MM.1S (cell line): ENCODE measurements around the gene KLHL11.

ENCODE experiments used
- DNase-seq: peaks from one replicate; pipeline ENCODE4 v3.0.0-alpha.2; 2015
- H2AFZ ChIP-seq: fragments of 300-600 bp; sonication (generic); 2 replicates; pipeline ENCODE4 v1.6.0; 2016; ENCODE audit warnings: antibody characterized with exemption, low read length
- H3F3A ChIP-seq: fragments of 300-600 bp; sonication (generic); 2 replicates; pipeline ENCODE4 v1.6.1; 2016; ENCODE audit warnings: mild to moderate bottlenecking, antibody characterized with exemption, low read length, moderate library complexity, mixed read lengths; ENCODE audit not compliant: insufficient read depth
- H3K27ac ChIP-seq: fragments of 300-600 bp; sonication (generic); 2 replicates; pipeline ENCODE4 v1.5.1; 2016; ENCODE audit warnings: mild to moderate bottlenecking, low read length
- H3K27me3 ChIP-seq: fragments of 300-600 bp; sonication (generic); replicated peaks from 2 replicates; pipeline ENCODE4 v1.6.0; 2016; ENCODE audit warnings: low read length; ENCODE audit not compliant: insufficient read depth
- H3K36me3 ChIP-seq: fragments of 300-600 bp; sonication (generic); replicated peaks from 2 replicates; pipeline ENCODE4 v1.6.1; 2016; ENCODE audit warnings: mild to moderate bottlenecking, low read length, mixed read lengths; ENCODE audit not compliant: insufficient read depth
- H3K4me1 ChIP-seq: fragments of 300-600 bp; sonication (generic); 2 replicates; pipeline ENCODE4 v1.6.1; 2016; ENCODE audit warnings: low read length, mixed read lengths
- H3K4me2 ChIP-seq: fragments of 300-600 bp; sonication (generic); 2 replicates; pipeline ENCODE4 v1.6.0; 2016; ENCODE audit warnings: low read depth, low read length
- H3K4me3 ChIP-seq: fragments of 300-600 bp; sonication (generic); 2 replicates; pipeline ENCODE4 v1.5.1; 2016; ENCODE audit warnings: low read length, mixed read lengths
- H3K79me2 ChIP-seq: fragments of 300-600 bp; sonication (generic); 2 replicates; pipeline ENCODE4 v1.6.1; 2016; ENCODE audit warnings: mixed run types, low read length, mixed read lengths
- H3K9ac ChIP-seq: fragments of 300-600 bp; sonication (generic); 2 replicates; pipeline ENCODE4 v1.6.1; 2016; ENCODE audit warnings: low read length, mixed read lengths
- H3K9me2 ChIP-seq: fragments of 300-600 bp; sonication (generic); replicated peaks from 2 replicates; pipeline ENCODE4 v1.6.1; 2016; ENCODE audit warnings: mild to moderate bottlenecking, low read length, mixed read lengths; ENCODE audit not compliant: insufficient read depth
- H3K9me3 ChIP-seq: fragments of 300-600 bp; sonication (generic); replicated peaks from 2 replicates; pipeline ENCODE4 v1.6.1; 2016; ENCODE audit warnings: mild to moderate bottlenecking, low read length, mixed read lengths; ENCODE audit not compliant: insufficient read depth
- H4K20me1 ChIP-seq: fragments of 300-600 bp; sonication (generic); 2 replicates; pipeline ENCODE4 v1.6.1; 2016; ENCODE audit warnings: mild to moderate bottlenecking, low read length, moderate library complexity, mixed read lengths; ENCODE audit not compliant: insufficient read depth
- EZH2 ChIP-seq: fragments of 300-600 bp; sonication (generic); optimal IDR thresholded peaks from 2 replicates; pipeline ENCODE3; 2017; ENCODE audit warnings: low read depth, mild to moderate bottlenecking, antibody characterized with exemption, low read length, mixed read lengths
- EZH2phosphoT487 ChIP-seq: fragments of 300-600 bp; sonication (generic); IDR thresholded peaks from 2 replicates; pipeline ENCODE4 v1.6.1; 2018; ENCODE audit warnings: antibody characterized with exemption, low read length
- TF ChIP-seq, protein P1 (sequence below): fragments of 300-600 bp; sonication (generic); IDR thresholded peaks from 2 replicates; pipeline ENCODE4 v1.5.1; 2016; ENCODE audit warnings: antibody characterized with exemption, low read length, mixed read lengths

KLHL11 gene

DNA sequence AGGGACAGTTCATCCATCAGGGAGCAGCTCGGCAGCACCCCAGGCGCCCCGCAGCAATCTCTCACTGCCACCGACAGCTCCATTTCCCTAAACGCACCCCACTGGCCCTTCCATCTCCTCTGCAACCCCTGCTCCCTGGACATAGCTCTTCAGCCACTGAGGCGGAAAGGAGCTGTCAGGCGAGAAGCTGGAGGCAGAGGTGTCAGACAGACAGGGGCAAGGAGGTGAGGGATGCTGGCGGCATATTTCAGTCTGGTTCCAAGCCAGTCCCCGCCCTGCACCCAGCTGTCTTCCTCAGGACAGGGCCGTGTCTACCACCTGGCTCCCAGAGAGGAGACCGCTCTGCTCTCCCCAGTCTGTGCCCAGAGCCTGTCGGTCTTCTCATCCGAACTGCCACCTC lies 43.9 kb upstream of the KLHL11 start:
- no peaks in the 10 kb centered on the region for H3K27me3 ChIP-seq
- H2AFZ ChIP-seq, result no peak overlapping the region
- H3K9me3 ChIP-seq, result no peaks in the 10 kb centered on the region
- no peaks in the 10 kb centered on the region for H3F3A ChIP-seq
- H3K4me1 ChIP-seq, result no peaks in the 10 kb centered on the region
- H4K20me1 ChIP-seq, result 0 out of 2 replicates have a peak, but pooled peaks cover 1% of the 10 kb centered on the region
- no peak overlapping the region for H3K4me3 ChIP-seq
- peaks cover 24% of the 10 kb centered on the region for H3K79me2 ChIP-seq
- no peak overlapping the region for H3K4me2 ChIP-seq
- no peaks in the 10 kb centered on the region for H3K9me2 ChIP-seq
- TF ChIP-seq, protein P1, sequence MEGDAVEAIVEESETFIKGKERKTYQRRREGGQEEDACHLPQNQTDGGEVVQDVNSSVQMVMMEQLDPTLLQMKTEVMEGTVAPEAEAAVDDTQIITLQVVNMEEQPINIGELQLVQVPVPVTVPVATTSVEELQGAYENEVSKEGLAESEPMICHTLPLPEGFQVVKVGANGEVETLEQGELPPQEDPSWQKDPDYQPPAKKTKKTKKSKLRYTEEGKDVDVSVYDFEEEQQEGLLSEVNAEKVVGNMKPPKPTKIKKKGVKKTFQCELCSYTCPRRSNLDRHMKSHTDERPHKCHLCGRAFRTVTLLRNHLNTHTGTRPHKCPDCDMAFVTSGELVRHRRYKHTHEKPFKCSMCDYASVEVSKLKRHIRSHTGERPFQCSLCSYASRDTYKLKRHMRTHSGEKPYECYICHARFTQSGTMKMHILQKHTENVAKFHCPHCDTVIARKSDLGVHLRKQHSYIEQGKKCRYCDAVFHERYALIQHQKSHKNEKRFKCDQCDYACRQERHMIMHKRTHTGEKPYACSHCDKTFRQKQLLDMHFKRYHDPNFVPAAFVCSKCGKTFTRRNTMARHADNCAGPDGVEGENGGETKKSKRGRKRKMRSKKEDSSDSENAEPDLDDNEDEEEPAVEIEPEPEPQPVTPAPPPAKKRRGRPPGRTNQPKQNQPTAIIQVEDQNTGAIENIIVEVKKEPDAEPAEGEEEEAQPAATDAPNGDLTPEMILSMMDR, result no peak
- TF ChIP-seq EZH2 (no peak), EZH2phosphoT487 (no peak)
- H3K36me3 ChIP-seq, result peaks cover 19% of the 10 kb centered on the region
- DNase-seq, result no peak
- no peak overlapping the region for H3K9ac ChIP-seq
- no peak overlapping the region for H3K27ac ChIP-seq

DNA sequence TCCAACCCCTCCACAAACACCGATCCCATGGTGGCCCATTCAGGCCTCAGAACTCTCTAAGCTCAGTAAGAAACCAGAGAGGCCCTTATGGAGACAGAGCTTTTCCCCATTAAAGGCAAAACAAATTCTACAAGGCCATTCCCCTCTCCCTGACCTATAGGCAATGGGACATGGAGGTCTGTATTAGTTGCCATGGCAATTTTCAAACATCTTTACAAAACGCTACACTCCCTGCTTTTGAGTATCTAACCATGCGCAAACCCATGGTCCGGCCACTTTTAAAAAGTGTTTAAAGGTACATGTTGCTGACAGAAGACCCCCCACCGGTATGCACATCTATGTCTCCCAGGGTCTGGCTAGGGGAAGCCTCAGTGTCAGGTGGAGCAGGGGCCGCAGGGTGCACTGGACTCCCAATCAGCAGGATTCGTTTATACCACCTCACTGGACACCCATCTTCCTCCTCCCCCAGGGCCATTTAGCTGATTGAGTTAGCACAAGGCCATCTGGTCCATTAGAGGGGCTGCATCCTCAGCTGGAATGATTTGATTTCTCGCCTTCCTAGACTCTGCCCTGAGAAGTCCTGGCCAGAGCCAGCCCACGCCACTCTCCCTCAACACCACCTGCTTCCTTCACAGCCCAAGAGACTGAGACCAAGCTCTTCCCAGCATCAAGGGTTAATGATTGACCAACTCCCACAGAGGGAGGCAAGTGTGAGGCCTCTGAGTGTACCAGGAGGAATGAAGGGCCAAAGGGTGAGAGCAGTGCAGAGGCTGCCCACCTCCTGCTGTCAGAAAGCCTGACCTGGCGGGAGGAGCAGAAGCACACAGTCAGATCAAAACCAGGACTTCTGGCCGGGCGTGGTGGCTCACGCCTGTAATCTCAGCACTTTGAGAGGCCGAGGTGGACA lies 42.7 kb upstream of the KLHL11 start:
- Histone ChIP-seq H3K36me3 (peaks cover 12% of the 10 kb centered on the region; the same call in 1 of the 2 replicates), H3K4me2 (no peak overlapping the region)

DNA sequence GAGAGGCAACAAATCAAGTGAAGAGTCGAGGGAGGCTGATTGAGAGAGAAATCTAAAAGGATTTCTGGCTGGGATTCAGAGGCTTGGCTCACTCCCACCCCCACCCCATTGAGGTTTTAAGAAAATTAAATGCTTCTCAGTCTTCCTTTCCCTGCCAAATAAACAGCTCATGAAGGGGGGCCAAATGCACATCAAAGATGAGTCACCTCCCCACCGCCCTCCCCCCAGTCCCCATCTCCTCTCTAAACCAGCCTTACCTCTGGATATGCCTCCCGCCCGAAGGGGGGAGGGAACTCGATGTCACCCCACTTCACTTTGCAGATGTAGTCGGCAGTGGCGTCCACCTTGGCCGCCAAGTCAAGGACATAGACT lies 41.9 kb upstream of the KLHL11 start:
- Histone ChIP-seq H3K9me3 (no peaks in the 10 kb centered on the region), H3K9me2 (no peaks in the 10 kb centered on the region), H4K20me1 (no peaks in the 10 kb centered on the region), H3K27me3 (no peaks in the 10 kb centered on the region), H3K79me2 (peaks cover 5% of the 10 kb centered on the region; the same call in 1 of the 2 replicates), H3K27ac (no peak overlapping the region), H3F3A (no peaks in the 10 kb centered on the region), H3K9ac (no peak overlapping the region), H3K4me1 (no peaks in the 10 kb centered on the region), H3K4me3 (no peak overlapping the region), H3K4me2 (no peak overlapping the region), H3K36me3 (peaks cover 12% of the 10 kb centered on the region; the same call in 1 of the 2 replicates), H2AFZ (no peak overlapping the region)
- TF ChIP-seq, protein P1, result no peak
- TF ChIP-seq EZH2 (no peak), EZH2phosphoT487 (no peak)
- DNase-seq, result no peak

More for the DNA sequence above, 42.7 kb upstream of the KLHL11 start:
- no peak overlapping the region for H2AFZ ChIP-seq
- no peaks in the 10 kb centered on the region for H3K9me3 ChIP-seq
- no peaks in the 10 kb centered on the region for H4K20me1 ChIP-seq
- no peaks in the 10 kb centered on the region for H3K9me2 ChIP-seq
- no peak for DNase-seq
- no peak for TF ChIP-seq EZH2phosphoT487
- TF ChIP-seq, protein P1, result no peak
- TF ChIP-seq EZH2, result no peak
- no peak overlapping the region for H3K4me3 ChIP-seq
- H3K9ac ChIP-seq, result no peak overlapping the region
- H3K4me1 ChIP-seq, result no peaks in the 10 kb centered on the region
- H3K27me3 ChIP-seq, result no peaks in the 10 kb centered on the region
- H3F3A ChIP-seq, result no peaks in the 10 kb centered on the region
- H3K79me2 ChIP-seq, result peaks cover 12% of the 10 kb centered on the region
- no peak overlapping the region for H3K27ac ChIP-seq
